GM12878 (cell line): ENCODE results near the gene EHD1. TPM values are rescaled to one million over a fixed set of nuclear protein-coding genes. Genes with fewer than 3 reads are reported as not detected.

ENCODE experiments used
- ATAC-seq: fragments of 200-7000 bp; cut with Tn5 transposase; 3 replicates; pipeline ENCODE4 v1.9.1; 2020; ENCODE audit warnings: mild to moderate bottlenecking, moderate library complexity
- BruUV-seq: library from RNA; stranded (reverse); fragments of 400-500 nt; replicated peaks from 2 replicates; lab custom pipeline; 2021; lab: Mats Ljungman, UMichigan
- CTCF ChIA-PET: fragments of 300-600 bp; sonication (Branson Sonifier 250); formaldehyde crosslinking; extraction: SDS; loops from one replicate; lab custom pipeline; 2021; ENCODE audit warnings: inconsistent platforms; lab: Yijun Ruan, JAX
- POLR2A ChIA-PET: fragments of 350-600 bp; formaldehyde crosslinking; extraction: SDS; loops from one replicate; lab custom pipeline; 2021; ENCODE audit warnings: inconsistent platforms; lab: Charles Lee
- RAD21 ChIA-PET: fragments of 300-600 bp; sonication (Branson Sonifier 250); formaldehyde crosslinking; loops from one replicate; lab custom pipeline; 2023; ENCODE audit warnings: antibody characterized with exemption; ENCODE audit not compliant: unreplicated experiment; lab: Charles Lee
- SMC1A ChIA-PET: fragments of 300-600 bp; sonication (Branson Sonifier 250); formaldehyde crosslinking; loops from one replicate; lab custom pipeline; 2023; ENCODE audit not compliant: unreplicated experiment, uncharacterized antibody; lab: Charles Lee
- DNase-seq: peaks from one replicate; pipeline ENCODE4 v3.0.0-alpha.2; 2011; ENCODE audit warnings: low read depth, low spot score
- FAIRE-seq: peaks from 3 replicates; lab custom pipeline; 2011; peaks lifted over from hg19 to GRCh38; lab: Jason Lieb, UNC
- H2AFZ ChIP-seq: 2 replicates; pipeline ENCODE4 v1.6.0; 2011; ENCODE audit warnings: low read depth, low read length, control low read depth; ENCODE audit not compliant: control insufficient read depth
- H3K27ac ChIP-seq: 2 replicates; pipeline ENCODE4 v1.5.1; 2011; ENCODE audit warnings: control low read depth; ENCODE audit not compliant: control insufficient read depth, insufficient read depth
- H3K27me3 ChIP-seq, 2 experiments: replicated peaks in 1 of 2; 2 replicates each; pipeline versions ENCODE4 v1.6.0 to v1.6.1; 2011; ENCODE audit warnings: low read length in 1 of 2; ENCODE audit not compliant: control insufficient read depth in 2 of 2, insufficient read depth in 2 of 2
- H3K36me3 ChIP-seq, 2 experiments: 2 replicates each; pipeline ENCODE4 v1.5.1; 2011; ENCODE audit warnings: low read length in 1 of 2; ENCODE audit not compliant: control insufficient read depth in 2 of 2, insufficient read depth in 2 of 2
- H3K4me1 ChIP-seq: 2 replicates; pipeline ENCODE4 v1.6.1; 2011; ENCODE audit warnings: mild to moderate bottlenecking, low read length, moderate library complexity, mixed read lengths; ENCODE audit not compliant: control insufficient read depth, insufficient read depth
- H3K4me2 ChIP-seq: 2 replicates; pipeline ENCODE4 v1.6.0; 2011; ENCODE audit warnings: control low read depth; ENCODE audit not compliant: control insufficient read depth, insufficient read depth
- H3K4me3 ChIP-seq: fragments of 200-600 bp; sonication (generic); 2 replicates; pipeline ENCODE4 v1.5.1; 2016
- H3K79me2 ChIP-seq: 2 replicates; pipeline ENCODE4 v1.6.0; 2011; ENCODE audit warnings: low read length; ENCODE audit not compliant: control insufficient read depth, insufficient read depth
- H3K9ac ChIP-seq: 2 replicates; pipeline ENCODE4 v1.8.0; 2011; ENCODE audit warnings: low read length, control low read depth, mixed read lengths; ENCODE audit not compliant: control insufficient read depth, insufficient read depth
- H3K9me3 ChIP-seq: replicated peaks from 3 replicates; pipeline ENCODE4 v1.5.1; 2011; ENCODE audit warnings: mild to moderate bottlenecking, low read length; ENCODE audit not compliant: control insufficient read depth, insufficient read depth
- H4K20me1 ChIP-seq: 2 replicates; pipeline ENCODE4 v1.6.0; 2011; ENCODE audit not compliant: control insufficient read depth, insufficient read depth
- BACH1 ChIP-seq: fragments of 450-650 bp; IDR thresholded peaks from 2 replicates; pipeline ENCODE4 v1.6.1; 2017; ENCODE audit warnings: mild to moderate bottlenecking, borderline replicate concordance
- LARP7 ChIP-seq: fragments of 450-650 bp; IDR thresholded peaks from 2 replicates; pipeline ENCODE4 v1.6.1; 2017; ENCODE audit warnings: mild to moderate bottlenecking
- RB1 ChIP-seq: fragments of 450-650 bp; formaldehyde crosslinking; IDR thresholded peaks from 2 replicates; pipeline ENCODE4 v1.6.1; 2017; ENCODE audit warnings: mild to moderate bottlenecking, borderline replicate concordance
- SMAD1 ChIP-seq: fragments of 450-650 bp; IDR thresholded peaks from 2 replicates; pipeline ENCODE4 v1.6.1; 2018; ENCODE audit warnings: mild to moderate bottlenecking, low read depth; ENCODE audit not compliant: partially characterized antibody
- TCF7 ChIP-seq: IDR thresholded peaks from 2 replicates; pipeline ENCODE4 v1.6.1; 2014; ENCODE audit warnings: antibody characterized with exemption, borderline replicate concordance
- ZBTB33 ChIP-seq: fragments of 450-650 bp; IDR thresholded peaks from 2 replicates; pipeline ENCODE4 v1.6.1; 2017; ENCODE audit warnings: mild to moderate bottlenecking
- ZNF592 ChIP-seq: fragments of 450-650 bp; IDR thresholded peaks from 2 replicates; pipeline ENCODE4 v1.6.1; 2017; ENCODE audit warnings: mild to moderate bottlenecking, moderate library complexity
- WGBS: methylation state at CpG from one replicate; pipeline ENCODE4 v1.1.6; 2016; ENCODE audit warnings: low lambda C conversion rate; ENCODE audit not compliant: insufficient replicate concordance, insufficient coverage; ENCODE audit errors: missing lambda C conversion rate; 5-methylcytosine and 5-hydroxymethylcytosine counted together
- in situ Hi-C: fragments of 300-500 bp; cut with MboI; formaldehyde crosslinking; loops from 9 replicates; pipeline ENCODE4 v1.14.3; 2018; ENCODE audit warnings: mixed read lengths
- intact Hi-C: fragments of 100-400 bp; cut with micrococcal nuclease; formaldehyde crosslinking; loops from one replicate; pipeline ENCODE4 v1.14.2; 2022; ENCODE audit not compliant: unreplicated experiment
- polyA plus RNA-seq, 11 experiments: library from polyadenylated mRNA; depleted of rRNA in 4 of 11; unstranded in 6 of 11; stranded (reverse) in 5 of 11; fragments of >200 nt; fragmentation: Nextera tagmentation in 4 of 11; fragmentation: Illumina TruSeq in 1 of 11; extraction: Ambion mirVana in 4 of 11; extraction: Trizol in 1 of 11; gene quantifications; 1 replicate in 1 of 11; 2 replicates in 10 of 11; pipeline versions ENCODE4 v1.2.1 to v1.2.3, GENCODE V29; 2011 to 2016; ENCODE audit warnings: inconsistent platforms in 2 of 11, missing spikeins in 2 of 11, low read depth in 1 of 11
- total RNA-seq, 4 experiments: library from RNA; depleted of rRNA in 3 of 4; stranded (reverse); fragments of >200 nt in 3 of 4; fragmentation: Illumina TruSeq in 1 of 4; extraction: Trizol in 1 of 4; gene quantifications; 2 replicates each; pipeline versions ENCODE4 v1.2.1 to v1.2.3, GENCODE V29; 2013 to 2021
- TF ChIP-seq, protein P1 (sequence below): fragments of 450-650 bp; IDR thresholded peaks from 2 replicates; pipeline ENCODE4 v1.6.1; 2018; ENCODE audit warnings: borderline replicate concordance, mild to moderate bottlenecking; ENCODE audit not compliant: partially characterized antibody
- TF ChIP-seq, protein P2 (sequence below): fragments of 450-650 bp; IDR thresholded peaks from 2 replicates; pipeline ENCODE4 v1.6.1; 2017; ENCODE audit warnings: low read depth, mild to moderate bottlenecking, moderate library complexity

EHD1 gene
- total and polyA plus RNA-seq, 10 of the 15 experiments (the other 5 are each of a cell fraction or from before 2014, with no cell fraction given): 1.0 to 165 (median 66.5) TPM

- no peak for TF ChIP-seq ZNF592
- 0 out of 2 replicates have a peak, but pooled peaks have one; percentile 12 for TF ChIP-seq LARP7
- TF ChIP-seq BACH1: no peak
- TF ChIP-seq TCF7: no peak
- TF ChIP-seq, all 136 proteins: peak for 3
Observed at GRCh38 chr11:64870893-64871466, 7.4 kb downstream of the EHD1 start (continued).

DNA sequence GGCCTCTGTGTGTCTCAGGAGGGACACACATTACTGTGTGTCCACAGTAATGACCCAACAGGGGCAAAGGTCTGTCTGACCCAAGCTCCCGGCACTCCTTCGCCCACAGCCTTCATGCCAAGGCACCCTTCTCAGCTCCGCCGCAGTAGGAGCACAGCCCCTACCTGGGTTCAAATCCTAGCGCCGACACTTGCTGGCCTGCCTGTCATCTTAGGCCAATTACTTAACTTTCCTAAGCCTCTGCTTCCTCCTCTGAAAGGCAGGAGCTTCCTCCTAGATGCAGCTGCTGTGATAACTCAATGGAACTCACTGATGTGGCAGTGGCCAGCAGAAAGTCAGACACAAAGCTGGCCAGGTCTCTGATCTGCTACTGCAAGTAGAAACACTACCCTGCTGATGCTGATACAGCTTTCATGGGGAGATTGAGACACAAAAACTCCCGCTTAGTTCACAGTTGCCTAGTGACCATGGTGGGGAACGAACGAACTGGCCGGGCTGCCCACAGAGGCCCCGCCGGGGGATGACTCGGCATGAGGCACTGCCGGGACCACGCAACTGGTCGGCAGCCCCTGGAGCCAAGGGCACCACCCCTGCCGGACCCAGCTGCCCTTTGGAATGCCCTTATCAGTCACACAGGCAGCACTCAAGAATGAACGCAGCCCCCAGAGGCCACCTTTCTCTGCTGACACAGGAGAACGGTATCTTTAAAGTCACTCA is 8.1 kb downstream of the EHD1 start:
- RAD21 ChIA-PET: interaction anchor here (1.0 to 15.8 kb wide), 6 partner anchors 7 to 144 kb away, joined by 3 to 316 read pairs (median 16); partner anchors contain the start of genes ARL2, CDC42BPG and EHD1
- SMC1A ChIA-PET: interaction anchor here (0.6 to 15.0 kb wide), 3 partner anchors 9 to 19 kb away, joined by 3 to 306 read pairs (median 12); no protein-coding TSS in a partner anchor
- FAIRE-seq (no peak), DNase-seq (no peak), ATAC-seq (peak; percentile 3; the same call in 2 of the 3 replicates)
- H3K36me3 ChIP-seq: peaks cover 17 to 35% of the 10 kb centered on the region in 2 experiments
- peaks cover 83% of the 10 kb centered on the region for H3K4me1 ChIP-seq
- peak overlapping the region; percentile 62 for H3K4me2 ChIP-seq
- H3K9me3 ChIP-seq: no peaks in the 10 kb centered on the region
- peak overlapping the region; percentile 62 for H3K4me3 ChIP-seq
- intact Hi-C loops: loop anchor here (10.0 kb wide), 1 partner anchor 844 kb away; the partner anchor contains the start of gene KAT5
- CTCF ChIA-PET: interaction anchor here (1.5 to 28.8 kb wide), 5 partner anchors 9 to 251 kb away, joined by 3 to 1208 read pairs (median 37); partner anchors contain the start of genes CDC42BPG, EHD1 and FAU
- peaks cover 3% of the 10 kb centered on the region; the same call in 1 of the 2 replicates for H4K20me1 ChIP-seq
- peak overlapping the region; percentile 73 for H3K9ac ChIP-seq
- POLR2A ChIA-PET: interaction anchor here (0.5 to 24.3 kb wide), 5 partner anchors 9 to 142 kb away, joined by 5 to 620 read pairs (median 30); partner anchors contain the start of genes CDC42BPG and EHD1
- peaks cover 89% of the 10 kb centered on the region for H3K79me2 ChIP-seq
- no peaks in the 10 kb centered on the region for H3K27me3 ChIP-seq
- no TSS peak for BruUV-seq
- in situ Hi-C loops: no loop called here
- 33% methylated on average over 19 of the region's 19 CpGs for WGBS
- H3K27ac ChIP-seq: peak overlapping the region; percentile 92
- no peak overlapping the region for H2AFZ ChIP-seq
- TF ChIP-seq, protein P1, sequence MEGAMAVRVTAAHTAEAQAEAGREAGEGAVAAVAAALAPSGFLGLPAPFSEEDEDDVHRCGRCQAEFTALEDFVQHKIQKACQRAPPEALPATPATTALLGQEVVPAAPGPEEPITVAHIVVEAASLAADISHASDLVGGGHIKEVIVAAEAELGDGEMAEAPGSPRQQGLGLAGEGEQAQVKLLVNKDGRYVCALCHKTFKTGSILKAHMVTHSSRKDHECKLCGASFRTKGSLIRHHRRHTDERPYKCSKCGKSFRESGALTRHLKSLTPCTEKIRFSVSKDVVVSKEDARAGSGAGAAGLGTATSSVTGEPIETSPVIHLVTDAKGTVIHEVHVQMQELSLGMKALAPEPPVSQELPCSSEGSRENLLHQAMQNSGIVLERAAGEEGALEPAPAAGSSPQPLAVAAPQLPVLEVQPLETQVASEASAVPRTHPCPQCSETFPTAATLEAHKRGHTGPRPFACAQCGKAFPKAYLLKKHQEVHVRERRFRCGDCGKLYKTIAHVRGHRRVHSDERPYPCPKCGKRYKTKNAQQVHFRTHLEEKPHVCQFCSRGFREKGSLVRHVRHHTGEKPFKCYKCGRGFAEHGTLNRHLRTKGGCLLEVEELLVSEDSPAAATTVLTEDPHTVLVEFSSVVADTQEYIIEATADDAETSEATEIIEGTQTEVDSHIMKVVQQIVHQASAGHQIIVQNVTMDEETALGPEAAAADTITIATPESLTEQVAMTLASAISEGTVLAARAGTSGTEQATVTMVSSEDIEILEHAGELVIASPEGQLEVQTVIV: no peak
- TF ChIP-seq, protein P2, sequence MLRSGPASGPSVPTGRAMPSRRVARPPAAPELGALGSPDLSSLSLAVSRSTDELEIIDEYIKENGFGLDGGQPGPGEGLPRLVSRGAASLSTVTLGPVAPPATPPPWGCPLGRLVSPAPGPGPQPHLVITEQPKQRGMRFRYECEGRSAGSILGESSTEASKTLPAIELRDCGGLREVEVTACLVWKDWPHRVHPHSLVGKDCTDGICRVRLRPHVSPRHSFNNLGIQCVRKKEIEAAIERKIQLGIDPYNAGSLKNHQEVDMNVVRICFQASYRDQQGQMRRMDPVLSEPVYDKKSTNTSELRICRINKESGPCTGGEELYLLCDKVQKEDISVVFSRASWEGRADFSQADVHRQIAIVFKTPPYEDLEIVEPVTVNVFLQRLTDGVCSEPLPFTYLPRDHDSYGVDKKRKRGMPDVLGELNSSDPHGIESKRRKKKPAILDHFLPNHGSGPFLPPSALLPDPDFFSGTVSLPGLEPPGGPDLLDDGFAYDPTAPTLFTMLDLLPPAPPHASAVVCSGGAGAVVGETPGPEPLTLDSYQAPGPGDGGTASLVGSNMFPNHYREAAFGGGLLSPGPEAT: no peak
- TF ChIP-seq SMAD1 (no peak), RB1 (no peak), ZBTB33 (no peak)
